ENCODE results near the gene MGLL.

- TF ChIP-seq, protein P1, sequence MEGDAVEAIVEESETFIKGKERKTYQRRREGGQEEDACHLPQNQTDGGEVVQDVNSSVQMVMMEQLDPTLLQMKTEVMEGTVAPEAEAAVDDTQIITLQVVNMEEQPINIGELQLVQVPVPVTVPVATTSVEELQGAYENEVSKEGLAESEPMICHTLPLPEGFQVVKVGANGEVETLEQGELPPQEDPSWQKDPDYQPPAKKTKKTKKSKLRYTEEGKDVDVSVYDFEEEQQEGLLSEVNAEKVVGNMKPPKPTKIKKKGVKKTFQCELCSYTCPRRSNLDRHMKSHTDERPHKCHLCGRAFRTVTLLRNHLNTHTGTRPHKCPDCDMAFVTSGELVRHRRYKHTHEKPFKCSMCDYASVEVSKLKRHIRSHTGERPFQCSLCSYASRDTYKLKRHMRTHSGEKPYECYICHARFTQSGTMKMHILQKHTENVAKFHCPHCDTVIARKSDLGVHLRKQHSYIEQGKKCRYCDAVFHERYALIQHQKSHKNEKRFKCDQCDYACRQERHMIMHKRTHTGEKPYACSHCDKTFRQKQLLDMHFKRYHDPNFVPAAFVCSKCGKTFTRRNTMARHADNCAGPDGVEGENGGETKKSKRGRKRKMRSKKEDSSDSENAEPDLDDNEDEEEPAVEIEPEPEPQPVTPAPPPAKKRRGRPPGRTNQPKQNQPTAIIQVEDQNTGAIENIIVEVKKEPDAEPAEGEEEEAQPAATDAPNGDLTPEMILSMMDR (IDR thresholded peaks at IDR 0.05), result no peak
- TF ChIP-seq POLR2A (IDR thresholded peaks at IDR 0.05), result no peak
Observed at GRCh38 chr3:127662001-127662469, 160.3 kb downstream of the MGLL start.
